Mucosa of descending colon (tissue), 3 donors: ENCODE results near the gene ARMH4. TPM values are rescaled to one million over a fixed set of nuclear protein-coding genes. Genes with fewer than 3 reads are reported as not detected.

Source experiments
- ATAC-seq: fragments of 200-7000 bp; cut with Tn5 transposase; one replicate; pipeline ENCODE4 v1.9.1; 2020; ENCODE audit warnings: mild to moderate bottlenecking, moderate library complexity
- DNase-seq, 3 donors: peaks; one replicate each; pipeline ENCODE4 v3.0.0-alpha.2; 2020
- H3K36me3 ChIP-seq: fragments of 200-600 bp; one replicate; pipeline ENCODE4 v1.8.0; 2021; ENCODE audit warnings: low read depth, mild to moderate bottlenecking
- H3K4me1 ChIP-seq: fragments of 200-600 bp; one replicate; pipeline ENCODE4 v1.8.0; 2021; ENCODE audit warnings: low read depth, mild to moderate bottlenecking
- H3K4me3 ChIP-seq: fragments of 200-600 bp; one replicate; pipeline ENCODE4 v1.8.0; 2021; ENCODE audit warnings: mild to moderate bottlenecking
- H3K9me3 ChIP-seq: fragments of 200-600 bp; one replicate; pipeline ENCODE4 v1.8.0; 2021; ENCODE audit warnings: mild to moderate bottlenecking
- intact Hi-C, 2 donors: fragments of 100-400 bp; cut with DNase I in 1 of 2; cut with micrococcal nuclease in 1 of 2; formaldehyde crosslinking; loops; one replicate each; pipeline versions ENCODE4 v1.11.0 to v1.11.1; 2022; cut with DNase I, micrococcal nuclease
- total RNA-seq, 3 donors: library from RNA; stranded (reverse); fragmentation: NEBNext Ultra II Directional in 2 of 3; extraction: Animal tissue kit (Norgen Biotek cat#: 25700) in 2 of 3; gene quantifications; one replicate each; pipeline versions ENCODE4 v1.2.1 to v1.2.4, GENCODE V29; 2021 to 2023
- TF ChIP-seq, protein P1 (sequence below): fragments of 200-600 bp; IDR thresholded peaks from one replicate; pipeline ENCODE4 v1.8.0; 2022; ENCODE audit warnings: antibody characterized with exemption, mild to moderate bottlenecking
- donor health status: DM: no; HTN: no; CAD: no; lungs with moderate emphysema.
- donor health status: DM: no; HTN: no; CAD: no.
- donor health status: DM: no; HTN: yes; CAD: no.

Gene ARMH4
- total RNA-seq, 3 donors from 2014 or later, result 1.3 to 6.9 (median 3.5) TPM

GRCh38 chr14:57962325-57963035 is 189.5 kb downstream of the ARMH4 start:
- Histone ChIP-seq H3K9me3 (no peaks in the 10 kb centered on the region), H3K36me3 (no peaks in the 10 kb centered on the region), H3K4me1 (no peaks in the 10 kb centered on the region), H3K4me3 (no peak overlapping the region)
- TF ChIP-seq, protein P1, sequence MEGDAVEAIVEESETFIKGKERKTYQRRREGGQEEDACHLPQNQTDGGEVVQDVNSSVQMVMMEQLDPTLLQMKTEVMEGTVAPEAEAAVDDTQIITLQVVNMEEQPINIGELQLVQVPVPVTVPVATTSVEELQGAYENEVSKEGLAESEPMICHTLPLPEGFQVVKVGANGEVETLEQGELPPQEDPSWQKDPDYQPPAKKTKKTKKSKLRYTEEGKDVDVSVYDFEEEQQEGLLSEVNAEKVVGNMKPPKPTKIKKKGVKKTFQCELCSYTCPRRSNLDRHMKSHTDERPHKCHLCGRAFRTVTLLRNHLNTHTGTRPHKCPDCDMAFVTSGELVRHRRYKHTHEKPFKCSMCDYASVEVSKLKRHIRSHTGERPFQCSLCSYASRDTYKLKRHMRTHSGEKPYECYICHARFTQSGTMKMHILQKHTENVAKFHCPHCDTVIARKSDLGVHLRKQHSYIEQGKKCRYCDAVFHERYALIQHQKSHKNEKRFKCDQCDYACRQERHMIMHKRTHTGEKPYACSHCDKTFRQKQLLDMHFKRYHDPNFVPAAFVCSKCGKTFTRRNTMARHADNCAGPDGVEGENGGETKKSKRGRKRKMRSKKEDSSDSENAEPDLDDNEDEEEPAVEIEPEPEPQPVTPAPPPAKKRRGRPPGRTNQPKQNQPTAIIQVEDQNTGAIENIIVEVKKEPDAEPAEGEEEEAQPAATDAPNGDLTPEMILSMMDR, result no peak
- intact Hi-C loops, result no loop called here
- no peak for DNase-seq
- no peak for ATAC-seq

- no peak for ATAC-seq
- intact Hi-C loops, result no loop called here
- TF ChIP-seq, protein P1, result no peak
Measured at GRCh38 chr14:57961786-57962060, 190.3 kb downstream of the ARMH4 start.

GRCh38 chr14:57960946-57961785 is 190.8 kb downstream of the ARMH4 start:
- Histone ChIP-seq H3K4me1 (no peaks in the 10 kb centered on the region), H3K4me3 (no peak overlapping the region), H3K9me3 (no peaks in the 10 kb centered on the region), H3K36me3 (no peaks in the 10 kb centered on the region)
- intact Hi-C loops, result no loop called here
- no peak for DNase-seq
- no peak for ATAC-seq
- TF ChIP-seq, protein P1, result no peak

More at GRCh38 chr14:57961786-57962060, 190.3 kb downstream of the ARMH4 start:
- DNase-seq, result no peak
- Histone ChIP-seq H3K9me3 (no peaks in the 10 kb centered on the region), H3K4me3 (no peak overlapping the region), H3K4me1 (no peaks in the 10 kb centered on the region), H3K36me3 (no peaks in the 10 kb centered on the region)

GRCh38 chr14:57957441-57957840 is 194.6 kb downstream of the ARMH4 start:
- ATAC-seq, result no peak
- intact Hi-C loops, result no loop called here
- no peak for DNase-seq
- TF ChIP-seq, protein P1, result no peak
- H3K9me3 ChIP-seq, result no peaks in the 10 kb centered on the region
- no peaks in the 10 kb centered on the region for H3K4me1 ChIP-seq
- no peak overlapping the region for H3K4me3 ChIP-seq
- H3K36me3 ChIP-seq, result no peaks in the 10 kb centered on the region

Other genes with a start within 250 kb of the ARMH4 start
- gene ACTR10, start 47.9 kb upstream of the ARMH4 start, total RNA-seq, result 10 to 100 TPM; 53.1 to 56.5 (median 54.1) TPM
- gene PSMA3, start 92.6 kb upstream of the ARMH4 start, total RNA-seq, result 100 to 1,000 TPM in 2 of 3 donors, 10 to 100 TPM in 1; 93.2 to 124 (median 105) TPM
- gene ARID4A, start 146.3 kb upstream of the ARMH4 start, total RNA-seq, result 10 to 100 TPM; 26.3 to 34.6 (median 30.5) TPM
- 1 to 10 TPM in 1 of 3 donors, not detected in 2; 1.0 TPM for gene TOMM20L, start 243.7 kb upstream of the ARMH4 start, total RNA-seq